SK-N-SH treated with all-trans-retinoic acid at 6 μM for 48 hours (cell line): ENCODE results near the gene TERB1.

Source experiments
- ARNTL ChIP-seq: fragments of 450-650 bp; formaldehyde crosslinking; IDR thresholded peaks from 2 replicates; pipeline ENCODE4 v1.5.0; 2020; ENCODE audit warnings: low read depth, mild to moderate bottlenecking, moderate library complexity, borderline replicate concordance
- CREB5 ChIP-seq: fragments of 250-450 bp; sonication (Bioruptor Pico); IDR thresholded peaks from 2 replicates; pipeline ENCODE4 v1.5.1; 2020; ENCODE audit warnings: low read depth, mild to moderate bottlenecking, moderate library complexity
- CSDC2 ChIP-seq: fragments of 250-450 bp; sonication (Bioruptor Pico); IDR thresholded peaks from 2 replicates; pipeline ENCODE4 v1.5.0; 2020; ENCODE audit warnings: mild to moderate bottlenecking, moderate library complexity
- ESRRG ChIP-seq: fragments of 250-450 bp; sonication (Bioruptor Pico); IDR thresholded peaks from 2 replicates; pipeline ENCODE4 v1.6.1; 2021; ENCODE audit warnings: mild to moderate bottlenecking
- GLIS3 ChIP-seq: fragments of 250-450 bp; sonication (Bioruptor Pico); IDR thresholded peaks from 2 replicates; pipeline ENCODE4 v1.5.0; 2020; ENCODE audit warnings: mild to moderate bottlenecking, moderate library complexity
- ISL1 ChIP-seq: fragments of 250-450 bp; sonication (Bioruptor Pico); IDR thresholded peaks from 2 replicates; pipeline ENCODE4 v2.1.2; 2022; ENCODE audit warnings: mild to moderate bottlenecking, moderate library complexity
- PPARA ChIP-seq: fragments of 250-450 bp; sonication (Bioruptor Pico); IDR thresholded peaks from 2 replicates; pipeline ENCODE4 v1.5.0; 2020; ENCODE audit warnings: mild to moderate bottlenecking, borderline replicate concordance
- TOX ChIP-seq: fragments of 250-450 bp; sonication (Bioruptor Pico); IDR thresholded peaks from 2 replicates; pipeline ENCODE4 v1.8.0; 2021; ENCODE audit warnings: mild to moderate bottlenecking, moderate library complexity, borderline replicate concordance
- ZFP3 ChIP-seq: fragments of 250-450 bp; sonication (Bioruptor Pico); IDR thresholded peaks from 2 replicates; pipeline ENCODE4 v1.5.0; 2020; ENCODE audit warnings: mild to moderate bottlenecking, moderate library complexity
- ZFP30 ChIP-seq: fragments of 450-650 bp; formaldehyde crosslinking; IDR thresholded peaks from 2 replicates; pipeline ENCODE4 v1.5.0; 2022; ENCODE audit warnings: mild to moderate bottlenecking, moderate library complexity
- ZNF565 ChIP-seq: fragments of 450-650 bp; formaldehyde crosslinking; conservative IDR thresholded peaks from 2 replicates; pipeline ENCODE4 v1.5.0; 2020; ENCODE audit warnings: low read depth, mild to moderate bottlenecking, moderate library complexity
- ZNF70 ChIP-seq: fragments of 450-650 bp; formaldehyde crosslinking; IDR thresholded peaks from 2 replicates; pipeline ENCODE4 v1.5.0; 2020; ENCODE audit warnings: mild to moderate bottlenecking, moderate library complexity

- no peak for TF ChIP-seq PPARA (CRISPR knock-in tag)
- no peak for TF ChIP-seq ZFP3
- TF ChIP-seq ESRRG (CRISPR knock-in tag), result no peak
- TF ChIP-seq ISL1, result no peak
- TF ChIP-seq CREB5, result no peak
- TF ChIP-seq ZFP30 (CRISPR knock-in tag), result no peak
- TF ChIP-seq ARNTL (CRISPR knock-in tag), result no peak
- TF ChIP-seq ZNF565 (CRISPR knock-in tag), result no peak
- no peak for TF ChIP-seq TOX (CRISPR knock-in tag)
- TF ChIP-seq CSDC2 (CRISPR knock-in tag), result no peak
- no peak for TF ChIP-seq ZNF70 (CRISPR knock-in tag)
- no peak for TF ChIP-seq GLIS3
These were observed 83.6 kb downstream of the TERB1 start for GRCh38 chr16:66717776-66718175.
